Neural progenitor cell (in vitro differentiated cells): ENCODE measurements around the gene GANAB.

Experiments
- EZH2 ChIP-seq: fragments of 200-600 bp; sonication (generic); IDR thresholded peaks from 2 replicates; pipeline ENCODE4 v1.6.1; 2017; ENCODE audit warnings: antibody characterized with exemption, mild to moderate bottlenecking, moderate library complexity
- EZH2phosphoT487 ChIP-seq: fragments of 200-600 bp; sonication (generic); IDR thresholded peaks from 2 replicates; pipeline ENCODE4 v1.6.1; 2017; ENCODE audit warnings: antibody characterized with exemption
- TF ChIP-seq, protein P1 (sequence below): fragments of 200-600 bp; sonication (generic); IDR thresholded peaks from 2 replicates; pipeline ENCODE4 v1.5.1; 2017; ENCODE audit warnings: antibody characterized with exemption, mild to moderate bottlenecking

DNA sequence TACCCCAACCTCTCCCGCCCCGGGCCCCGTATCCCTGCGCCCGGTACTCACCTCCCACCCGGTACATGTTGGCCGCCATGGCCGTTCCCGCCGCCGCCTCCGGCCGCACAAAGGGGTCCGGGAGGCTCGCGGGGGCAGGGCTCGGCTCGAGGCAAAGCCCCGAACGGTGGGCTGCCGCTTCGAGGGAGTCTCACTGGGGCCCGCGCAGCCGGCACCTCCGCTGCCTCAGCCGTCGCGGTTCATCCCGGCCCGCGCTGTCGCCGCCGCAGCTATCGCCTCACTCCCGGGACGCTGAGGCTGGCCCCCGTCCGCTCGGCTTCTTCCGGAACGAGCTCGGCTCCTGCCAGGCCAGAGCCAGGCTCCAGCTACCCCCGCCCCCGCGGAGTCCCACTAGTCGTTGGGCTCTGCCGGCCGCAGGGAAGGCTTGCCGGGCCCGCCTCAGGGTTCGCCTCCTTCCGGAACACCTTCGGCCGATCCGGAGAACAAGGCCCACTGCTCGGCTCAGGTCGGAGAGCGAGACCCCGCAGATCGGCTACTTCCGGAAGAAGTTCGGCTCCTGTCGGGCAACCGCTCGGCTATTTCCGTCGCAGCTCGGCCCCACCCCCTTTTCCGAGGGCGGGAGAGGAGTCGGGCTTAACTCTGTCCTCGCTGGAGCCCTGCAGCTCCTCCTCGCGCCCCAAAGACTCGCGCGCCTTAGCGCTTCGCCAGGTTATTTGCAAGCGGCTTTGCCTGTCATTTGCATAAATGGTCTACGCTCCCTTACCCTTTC is 44.9 kb downstream of the GANAB start, which contains the start of gene MTA2:
- TF ChIP-seq, protein P1, sequence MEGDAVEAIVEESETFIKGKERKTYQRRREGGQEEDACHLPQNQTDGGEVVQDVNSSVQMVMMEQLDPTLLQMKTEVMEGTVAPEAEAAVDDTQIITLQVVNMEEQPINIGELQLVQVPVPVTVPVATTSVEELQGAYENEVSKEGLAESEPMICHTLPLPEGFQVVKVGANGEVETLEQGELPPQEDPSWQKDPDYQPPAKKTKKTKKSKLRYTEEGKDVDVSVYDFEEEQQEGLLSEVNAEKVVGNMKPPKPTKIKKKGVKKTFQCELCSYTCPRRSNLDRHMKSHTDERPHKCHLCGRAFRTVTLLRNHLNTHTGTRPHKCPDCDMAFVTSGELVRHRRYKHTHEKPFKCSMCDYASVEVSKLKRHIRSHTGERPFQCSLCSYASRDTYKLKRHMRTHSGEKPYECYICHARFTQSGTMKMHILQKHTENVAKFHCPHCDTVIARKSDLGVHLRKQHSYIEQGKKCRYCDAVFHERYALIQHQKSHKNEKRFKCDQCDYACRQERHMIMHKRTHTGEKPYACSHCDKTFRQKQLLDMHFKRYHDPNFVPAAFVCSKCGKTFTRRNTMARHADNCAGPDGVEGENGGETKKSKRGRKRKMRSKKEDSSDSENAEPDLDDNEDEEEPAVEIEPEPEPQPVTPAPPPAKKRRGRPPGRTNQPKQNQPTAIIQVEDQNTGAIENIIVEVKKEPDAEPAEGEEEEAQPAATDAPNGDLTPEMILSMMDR, result no peak
- TF ChIP-seq EZH2phosphoT487 (no peak), EZH2 (no peak)
